Panc1 (cell line): ENCODE data around the gene CHDH.

Experiments
- POLR2AphosphoS5 ChIP-seq: IDR thresholded peaks from 2 replicates; pipeline ENCODE4 v1.6.1; 2012; ENCODE audit warnings: mild to moderate bottlenecking, low read depth, low read length, moderate library complexity
- REST ChIP-seq, 2 experiments: IDR thresholded peaks; 2 replicates each; pipeline ENCODE4 v1.6.1; 2011 to 2012; ENCODE audit warnings: low read depth in 2 of 2, control low read depth in 1 of 2, low read length in 1 of 2, mild to moderate bottlenecking in 1 of 2, moderate library complexity in 1 of 2; ENCODE audit not compliant: insufficient read depth in 1 of 2
- SIN3A ChIP-seq: IDR thresholded peaks from 2 replicates; pipeline ENCODE4 v1.6.1; 2012; ENCODE audit warnings: low read depth, mild to moderate bottlenecking, low read length, moderate library complexity, borderline replicate concordance; ENCODE audit not compliant: insufficient read depth
- TCF7L2 ChIP-seq: IDR thresholded peaks from 2 replicates; pipeline ENCODE4 v1.6.1; 2011; ENCODE audit warnings: mild to moderate bottlenecking, low read depth, low read length, inconsistent platforms
- TF ChIP-seq, protein P1 (sequence below): fragments of 450-650 bp; IDR thresholded peaks from 2 replicates; pipeline ENCODE4 v1.5.1; 2017; ENCODE audit warnings: mild to moderate bottlenecking

GRCh38 chr3:53778153-53778552 lies 68.1 kb downstream of the CHDH start:
- TF ChIP-seq, protein P1, sequence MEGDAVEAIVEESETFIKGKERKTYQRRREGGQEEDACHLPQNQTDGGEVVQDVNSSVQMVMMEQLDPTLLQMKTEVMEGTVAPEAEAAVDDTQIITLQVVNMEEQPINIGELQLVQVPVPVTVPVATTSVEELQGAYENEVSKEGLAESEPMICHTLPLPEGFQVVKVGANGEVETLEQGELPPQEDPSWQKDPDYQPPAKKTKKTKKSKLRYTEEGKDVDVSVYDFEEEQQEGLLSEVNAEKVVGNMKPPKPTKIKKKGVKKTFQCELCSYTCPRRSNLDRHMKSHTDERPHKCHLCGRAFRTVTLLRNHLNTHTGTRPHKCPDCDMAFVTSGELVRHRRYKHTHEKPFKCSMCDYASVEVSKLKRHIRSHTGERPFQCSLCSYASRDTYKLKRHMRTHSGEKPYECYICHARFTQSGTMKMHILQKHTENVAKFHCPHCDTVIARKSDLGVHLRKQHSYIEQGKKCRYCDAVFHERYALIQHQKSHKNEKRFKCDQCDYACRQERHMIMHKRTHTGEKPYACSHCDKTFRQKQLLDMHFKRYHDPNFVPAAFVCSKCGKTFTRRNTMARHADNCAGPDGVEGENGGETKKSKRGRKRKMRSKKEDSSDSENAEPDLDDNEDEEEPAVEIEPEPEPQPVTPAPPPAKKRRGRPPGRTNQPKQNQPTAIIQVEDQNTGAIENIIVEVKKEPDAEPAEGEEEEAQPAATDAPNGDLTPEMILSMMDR = no peak
- TF ChIP-seq POLR2AphosphoS5 (no peak), REST (IDR thresholded peaks at IDR 0.05; ENCODE audit: insufficient read depth in 1 of 2, low read depth in 2 of 2, low read length in 1 of 2) (no peak), SIN3A (no peak), TCF7L2 (no peak)
